ENCODE results near the gene SPATA6.

DNA sequence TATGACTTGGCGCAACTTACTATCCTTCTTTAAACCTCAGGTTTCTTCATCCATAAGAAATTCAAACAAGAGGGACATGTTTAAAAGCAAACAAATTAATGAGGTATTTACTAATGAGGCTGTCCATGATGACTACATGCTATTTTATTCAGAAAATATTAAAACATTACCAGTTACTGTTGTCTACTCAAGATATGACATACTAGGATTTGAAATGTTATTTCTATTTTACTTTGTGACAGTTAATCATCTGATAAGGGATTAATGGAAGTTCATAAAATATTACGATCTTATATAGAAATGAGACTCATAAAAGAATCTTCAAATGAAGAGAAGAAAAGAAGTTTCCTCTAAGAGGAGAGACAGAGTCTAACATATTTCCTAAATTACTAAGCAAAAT is 80.1 kb downstream of the SPATA6 start:
- TF ChIP-seq POLR2A (IDR thresholded peaks at IDR 0.05; ENCODE audit: low read depth, low read length) (no peak), TAF1 (IDR thresholded peaks at IDR 0.05; ENCODE audit: borderline replicate concordance, low read depth, low read length) (no peak)
